WERI-Rb-1 (cell line): Measurements from ENCODE around the gene DNAH9.

ENCODE experiments used
- DNase-seq: peaks from one replicate; pipeline ENCODE4 v3.0.0-alpha.2; 2020
- H3K27ac ChIP-seq: fragments of 250-450 bp; sonication (Bioruptor Pico); 2 replicates; pipeline ENCODE4 v1.5.1; 2020; ENCODE audit warnings: mild to moderate bottlenecking, moderate library complexity
- H3K27me3 ChIP-seq: fragments of 250-450 bp; sonication (Bioruptor Pico); 2 replicates; pipeline ENCODE4 v1.5.1; 2021; ENCODE audit warnings: mild to moderate bottlenecking, low read depth, moderate library complexity; ENCODE audit not compliant: insufficient read depth, severe bottlenecking
- H3K36me3 ChIP-seq: fragments of 250-450 bp; sonication (Bioruptor Pico); 2 replicates; pipeline ENCODE4 v1.5.1; 2020; ENCODE audit warnings: mild to moderate bottlenecking, moderate library complexity
- H3K4me3 ChIP-seq: 2 replicates; pipeline ENCODE4 v1.5.1; 2011; ENCODE audit warnings: low read depth, mild to moderate bottlenecking, control low read depth, low read length
- H3K9me3 ChIP-seq: fragments of 250-450 bp; sonication (Bioruptor Pico); 2 replicates; pipeline ENCODE4 v1.5.1; 2021; ENCODE audit warnings: mild to moderate bottlenecking, moderate library complexity; ENCODE audit not compliant: severe bottlenecking
- TF ChIP-seq, protein P1 (sequence below): IDR thresholded peaks from 2 replicates; pipeline ENCODE4 v1.5.1; 2011; ENCODE audit warnings: low read depth, mild to moderate bottlenecking, control low read depth, inconsistent platforms, low read length

DNAH9 gene

DNA sequence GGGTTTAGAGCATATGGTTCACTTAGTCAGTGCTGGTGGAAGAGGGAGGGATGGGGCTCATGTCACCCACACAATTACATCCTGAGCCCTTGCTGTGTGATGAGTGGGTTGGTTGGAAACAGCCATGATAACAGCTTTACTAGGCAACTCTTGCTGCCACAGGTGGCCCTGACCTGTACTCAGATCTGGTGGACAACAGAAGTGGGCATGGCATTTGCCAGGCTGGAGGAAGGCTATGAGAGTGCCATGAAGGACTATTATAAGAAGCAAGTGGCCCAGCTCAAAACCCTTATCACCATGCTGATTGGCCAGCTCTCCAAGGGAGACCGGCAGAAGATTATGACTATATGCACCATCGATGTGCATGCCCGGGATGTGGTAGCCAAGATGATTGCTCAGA, 105.8 kb downstream of the DNAH9 start:
- H3K27me3 ChIP-seq: peaks cover 10% of the 10 kb centered on the region
- no peaks in the 10 kb centered on the region for H3K36me3 ChIP-seq
- H3K27ac ChIP-seq: no peak overlapping the region
- no peak overlapping the region for H3K4me3 ChIP-seq
- H3K9me3 ChIP-seq: no peaks in the 10 kb centered on the region
- TF ChIP-seq, protein P1, sequence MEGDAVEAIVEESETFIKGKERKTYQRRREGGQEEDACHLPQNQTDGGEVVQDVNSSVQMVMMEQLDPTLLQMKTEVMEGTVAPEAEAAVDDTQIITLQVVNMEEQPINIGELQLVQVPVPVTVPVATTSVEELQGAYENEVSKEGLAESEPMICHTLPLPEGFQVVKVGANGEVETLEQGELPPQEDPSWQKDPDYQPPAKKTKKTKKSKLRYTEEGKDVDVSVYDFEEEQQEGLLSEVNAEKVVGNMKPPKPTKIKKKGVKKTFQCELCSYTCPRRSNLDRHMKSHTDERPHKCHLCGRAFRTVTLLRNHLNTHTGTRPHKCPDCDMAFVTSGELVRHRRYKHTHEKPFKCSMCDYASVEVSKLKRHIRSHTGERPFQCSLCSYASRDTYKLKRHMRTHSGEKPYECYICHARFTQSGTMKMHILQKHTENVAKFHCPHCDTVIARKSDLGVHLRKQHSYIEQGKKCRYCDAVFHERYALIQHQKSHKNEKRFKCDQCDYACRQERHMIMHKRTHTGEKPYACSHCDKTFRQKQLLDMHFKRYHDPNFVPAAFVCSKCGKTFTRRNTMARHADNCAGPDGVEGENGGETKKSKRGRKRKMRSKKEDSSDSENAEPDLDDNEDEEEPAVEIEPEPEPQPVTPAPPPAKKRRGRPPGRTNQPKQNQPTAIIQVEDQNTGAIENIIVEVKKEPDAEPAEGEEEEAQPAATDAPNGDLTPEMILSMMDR: no peak
- no peak for DNase-seq

DNA sequence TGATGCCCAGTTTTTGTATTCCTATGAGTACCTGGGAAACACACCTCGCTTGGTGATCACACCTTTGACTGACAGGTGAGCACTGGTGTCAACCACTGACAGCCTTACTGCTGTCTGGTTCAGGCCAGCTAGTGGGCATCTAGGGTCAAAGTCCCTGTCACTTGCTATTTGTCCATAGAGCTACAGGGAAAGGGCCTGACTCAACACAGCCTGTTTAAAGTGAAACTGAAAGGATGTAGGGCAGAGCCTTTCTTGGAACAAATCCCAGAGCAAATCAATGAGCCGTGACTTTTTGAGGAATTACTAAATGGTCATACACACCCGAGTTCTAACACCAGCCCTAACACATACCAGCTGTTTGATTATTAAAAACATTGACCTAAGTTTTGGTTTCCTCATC, 106.8 kb downstream of the DNAH9 start:
- H3K4me3 ChIP-seq: no peak overlapping the region
- peaks cover 4% of the 10 kb centered on the region for H3K27me3 ChIP-seq
- no peaks in the 10 kb centered on the region for H3K36me3 ChIP-seq
- TF ChIP-seq, protein P1: no peak
- no peak overlapping the region for H3K27ac ChIP-seq
- DNase-seq: no peak
- no peaks in the 10 kb centered on the region for H3K9me3 ChIP-seq

DNA sequence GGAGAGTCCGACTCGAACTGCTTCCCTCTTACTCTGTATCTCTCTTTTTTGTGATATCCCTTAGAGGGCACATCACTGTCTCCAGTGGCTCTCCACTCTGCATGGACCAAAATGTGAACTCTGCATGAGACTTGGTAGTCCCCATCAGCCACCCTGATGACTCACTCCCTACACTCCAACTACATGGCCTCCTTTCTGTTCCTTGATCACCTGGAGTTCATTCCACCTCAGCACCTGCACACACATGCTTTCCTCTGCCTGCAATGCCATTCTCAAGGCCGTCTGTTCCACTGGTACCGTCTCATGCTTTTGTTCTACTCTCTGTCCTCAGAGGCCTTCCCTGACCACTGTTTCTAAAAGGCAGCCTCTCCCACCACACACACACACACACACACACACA, 109.3 kb downstream of the DNAH9 start:
- H3K9me3 ChIP-seq: no peaks in the 10 kb centered on the region
- peaks cover 9% of the 10 kb centered on the region for H3K27me3 ChIP-seq
- DNase-seq: no peak
- no peak overlapping the region for H3K27ac ChIP-seq
- no peak overlapping the region for H3K4me3 ChIP-seq
- TF ChIP-seq, protein P1: no peak
- H3K36me3 ChIP-seq: no peaks in the 10 kb centered on the region

DNA sequence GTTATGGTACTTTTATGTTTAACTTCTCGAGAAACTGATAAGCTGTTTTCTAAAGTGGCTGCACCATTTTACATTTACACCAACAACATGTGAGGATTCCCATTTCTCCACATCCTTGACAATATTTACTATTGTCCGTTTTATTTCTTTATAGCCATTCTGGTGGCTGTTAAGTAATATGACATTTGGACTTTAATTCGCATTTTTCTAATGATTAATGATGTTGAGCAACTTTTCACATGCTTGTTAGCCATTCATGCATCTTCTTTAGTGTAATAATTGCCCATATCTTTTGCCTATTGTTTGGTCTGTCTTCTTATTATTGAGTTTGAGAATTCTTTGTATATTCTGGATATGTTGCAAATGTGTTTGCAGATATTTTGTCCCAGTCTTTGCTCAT, 114.2 kb downstream of the DNAH9 start:
- TF ChIP-seq, protein P1: no peak
- no peak overlapping the region for H3K4me3 ChIP-seq
- H3K9me3 ChIP-seq: no peaks in the 10 kb centered on the region
- H3K27me3 ChIP-seq: peaks cover 11% of the 10 kb centered on the region
- DNase-seq: no peak
- no peak overlapping the region for H3K27ac ChIP-seq
- no peaks in the 10 kb centered on the region for H3K36me3 ChIP-seq

DNA sequence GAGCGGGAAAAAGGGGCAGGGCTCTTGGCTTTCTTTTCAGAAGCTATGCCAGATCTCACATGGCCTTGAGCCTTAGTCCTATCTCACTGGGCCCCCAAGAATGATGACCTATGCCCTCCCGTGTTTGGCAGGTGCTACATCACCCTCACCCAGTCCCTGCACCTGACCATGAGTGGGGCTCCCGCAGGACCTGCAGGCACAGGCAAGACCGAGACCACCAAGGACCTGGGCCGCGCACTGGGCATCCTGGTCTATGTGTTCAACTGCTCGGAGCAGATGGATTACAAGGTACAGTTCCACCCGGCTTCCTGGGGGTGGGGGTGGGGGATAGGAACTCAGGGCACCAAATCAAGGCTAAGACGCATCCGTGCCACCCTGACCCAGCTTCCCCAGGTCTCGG, 120.9 kb downstream of the DNAH9 start:
- DNase-seq: no peak
- no peaks in the 10 kb centered on the region for H3K9me3 ChIP-seq
- H3K27ac ChIP-seq: no peak overlapping the region
- TF ChIP-seq, protein P1: no peak
- no peaks in the 10 kb centered on the region for H3K36me3 ChIP-seq
- no peak overlapping the region for H3K4me3 ChIP-seq
- H3K27me3 ChIP-seq: peaks cover 5% of the 10 kb centered on the region

DNA sequence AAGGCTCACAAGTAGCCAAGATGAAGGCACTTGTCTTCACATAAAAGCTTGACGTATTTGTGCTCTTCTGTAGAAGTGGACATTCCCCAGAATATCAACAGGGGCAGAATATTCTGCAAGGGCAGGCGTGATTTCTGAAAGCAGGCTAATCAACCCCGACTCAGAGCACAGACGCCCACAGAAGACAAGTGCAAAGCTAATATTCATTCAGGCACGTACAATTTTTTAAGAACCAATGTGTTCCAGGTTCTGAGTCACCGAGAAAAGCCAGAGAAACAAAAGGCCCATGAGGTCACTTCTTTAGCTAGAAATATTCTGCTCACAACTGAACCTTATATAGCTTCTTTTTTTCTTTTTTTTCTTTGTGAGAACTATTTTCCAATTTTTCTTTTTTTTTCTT, 121.6 kb downstream of the DNAH9 start:
- no peak for DNase-seq
- H3K27me3 ChIP-seq: peaks cover 5% of the 10 kb centered on the region
- H3K36me3 ChIP-seq: no peaks in the 10 kb centered on the region

More for the DNA sequence above, 121.6 kb downstream of the DNAH9 start:
- Histone ChIP-seq H3K9me3 (no peaks in the 10 kb centered on the region), H3K27ac (no peak overlapping the region), H3K4me3 (no peak overlapping the region)
- TF ChIP-seq, protein P1: no peak
